IPS-18c (cell line): ENCODE data around the gene SETD1B.

ENCODE experiments used
- H3K4me3 ChIP-seq: 2 replicates; pipeline ENCODE4 v1.7.0; 2013; ENCODE audit warnings: low read depth, mild to moderate bottlenecking, low read length, moderate library complexity; ENCODE audit not compliant: insufficient read depth
- H3K9me3 ChIP-seq: one replicate; pipeline ENCODE4 v1.6.1; 2013; ENCODE audit warnings: mild to moderate bottlenecking, low read length, moderate library complexity; ENCODE audit not compliant: control insufficient read depth, insufficient read depth

Gene SETD1B

GRCh38 chr12:121801595-121802484, 2.0 kb upstream of the SETD1B start:
- Histone ChIP-seq H3K9me3 (no peaks in the 10 kb centered on the region), H3K4me3 (peak overlapping the region; percentile 86)

- Histone ChIP-seq H3K4me3 (peak overlapping the region; percentile 86), H3K9me3 (no peaks in the 10 kb centered on the region)
These were observed 1.3 kb upstream of the SETD1B start for GRCh38 chr12:121802485-121802842.

DNA sequence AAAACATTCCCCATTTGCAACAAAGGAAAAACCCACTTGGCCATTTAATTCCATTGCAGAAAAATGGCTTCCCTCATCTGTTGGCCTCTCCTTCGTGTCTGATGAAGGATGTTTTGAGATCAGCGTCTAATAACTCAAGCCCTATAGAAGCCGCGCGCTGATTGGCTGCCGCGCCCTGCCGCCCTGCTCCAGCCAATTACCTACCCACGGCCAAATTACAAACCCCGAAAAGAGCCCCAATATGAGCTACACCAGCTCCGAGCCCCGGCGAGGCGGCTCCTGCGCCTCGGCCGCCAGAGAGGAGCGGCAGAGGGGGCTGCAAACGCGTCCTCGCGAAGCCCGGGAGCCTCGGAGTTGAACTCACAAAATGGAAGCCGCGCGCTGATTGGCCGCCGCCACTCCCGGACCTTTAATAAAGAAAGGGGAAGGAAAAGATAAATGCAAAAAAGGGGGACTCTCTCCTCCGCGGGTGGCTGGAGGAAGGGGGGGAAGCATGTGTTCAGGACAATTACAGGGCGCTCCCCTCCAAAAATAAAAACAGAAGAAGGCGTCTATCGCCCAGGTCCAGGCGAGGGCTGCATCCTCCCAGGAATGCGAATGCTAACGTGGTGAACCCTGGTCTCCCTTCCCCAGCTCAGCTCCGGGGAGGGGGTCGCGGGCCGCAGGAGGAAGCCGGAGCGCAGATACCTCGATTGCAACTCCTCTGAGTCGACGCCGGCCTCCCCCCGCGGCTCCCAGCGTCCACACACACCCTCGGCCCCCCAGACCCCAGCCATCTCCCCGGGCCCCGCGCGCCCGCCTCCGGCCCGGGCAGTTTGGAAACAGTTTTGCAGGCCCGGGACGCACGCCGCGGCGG, 738 bp upstream of the SETD1B start:
- Histone ChIP-seq H3K4me3 (peak overlapping the region; percentile 86), H3K9me3 (no peaks in the 10 kb centered on the region)

- Histone ChIP-seq H3K4me3 (peak overlapping the region; percentile 86), H3K9me3 (no peaks in the 10 kb centered on the region)
These were observed 755 bp downstream of the SETD1B start for GRCh38 chr12:121804417-121805111.

DNA sequence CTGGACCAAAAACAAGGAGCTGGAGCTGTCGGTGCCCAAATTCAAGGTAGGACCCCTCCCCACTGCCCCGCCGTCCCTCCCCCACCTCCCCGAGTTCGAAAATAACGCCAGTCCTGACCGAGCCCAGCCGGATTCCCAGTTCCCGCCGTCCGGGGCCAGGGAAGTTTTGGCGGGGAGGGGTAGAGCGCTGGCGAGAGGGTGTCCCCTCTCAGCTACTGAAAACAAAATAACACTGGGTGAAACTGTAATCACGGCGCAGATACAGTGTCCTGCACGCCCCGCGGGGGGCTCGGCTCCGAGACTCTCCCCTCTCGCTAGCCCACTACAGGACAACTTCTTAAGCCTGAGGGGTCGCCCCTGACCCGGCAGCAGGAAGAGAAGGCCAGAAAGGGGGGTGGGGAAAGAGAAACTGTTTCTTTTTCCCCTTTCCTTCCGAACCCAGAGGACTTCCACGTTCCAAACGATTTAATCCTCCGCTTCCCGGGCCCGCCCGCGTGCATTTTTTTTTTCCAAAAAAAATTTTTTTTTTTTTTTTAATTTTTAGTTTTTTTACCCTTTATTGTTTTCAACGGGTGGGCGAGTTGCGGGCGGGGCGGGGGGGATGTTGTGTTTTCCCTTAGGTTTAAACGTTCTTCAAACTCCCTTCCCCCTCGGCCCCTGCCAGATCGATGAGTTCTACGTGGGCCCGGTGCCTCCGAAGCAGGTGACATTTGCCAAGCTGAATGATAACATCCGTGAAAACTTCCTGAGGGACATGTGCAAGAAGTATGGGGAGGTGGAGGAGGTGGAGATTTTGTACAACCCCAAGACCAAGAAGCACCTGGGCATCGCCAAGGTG, 1.6 kb downstream of the SETD1B start:
- peak overlapping the region; percentile 86 for H3K4me3 ChIP-seq
- no peaks in the 10 kb centered on the region for H3K9me3 ChIP-seq

GRCh38 chr12:121806009-121806545, 2.3 kb downstream of the SETD1B start:
- Histone ChIP-seq H3K4me3 (peak overlapping the region; percentile 86; the same call in 1 of the 2 replicates), H3K9me3 (no peaks in the 10 kb centered on the region)

- no peak overlapping the region for H3K4me3 ChIP-seq
- H3K9me3 ChIP-seq: no peaks in the 10 kb centered on the region
These were observed 3.0 kb downstream of the SETD1B start for GRCh38 chr12:121806546-121807423.

GRCh38 chr12:121807642-121808347, 4.0 kb downstream of the SETD1B start:
- no peaks in the 10 kb centered on the region for H3K9me3 ChIP-seq
- no peak overlapping the region for H3K4me3 ChIP-seq

DNA sequence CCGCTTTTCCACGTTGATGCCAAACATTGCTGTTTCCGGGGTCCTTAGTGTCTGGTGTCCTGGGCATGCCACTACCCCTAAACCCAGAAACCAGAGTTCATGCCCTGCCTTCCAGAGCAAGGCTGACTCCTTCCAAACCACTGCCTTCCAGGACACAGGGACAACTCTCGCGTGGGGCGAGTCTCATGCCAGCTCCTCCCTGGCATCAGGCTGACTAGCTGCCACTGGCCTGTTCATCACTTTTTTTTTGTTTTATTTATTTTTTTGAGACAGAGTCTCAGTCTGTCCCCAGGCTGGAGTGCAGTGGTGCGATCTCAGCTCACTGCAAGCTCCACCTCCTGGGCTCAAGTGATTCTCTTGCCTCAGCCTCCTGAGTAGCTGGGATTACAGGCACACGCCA, 4.8 kb downstream of the SETD1B start:
- Histone ChIP-seq H3K4me3 (no peak overlapping the region), H3K9me3 (no peaks in the 10 kb centered on the region)

- Histone ChIP-seq H3K9me3 (no peaks in the 10 kb centered on the region), H3K4me3 (no peak overlapping the region)
These were observed 5.9 kb downstream of the SETD1B start for GRCh38 chr12:121809712-121810116.

GRCh38 chr12:121810234-121810817, 6.5 kb downstream of the SETD1B start:
- Histone ChIP-seq H3K9me3 (no peaks in the 10 kb centered on the region), H3K4me3 (no peak overlapping the region)

DNA sequence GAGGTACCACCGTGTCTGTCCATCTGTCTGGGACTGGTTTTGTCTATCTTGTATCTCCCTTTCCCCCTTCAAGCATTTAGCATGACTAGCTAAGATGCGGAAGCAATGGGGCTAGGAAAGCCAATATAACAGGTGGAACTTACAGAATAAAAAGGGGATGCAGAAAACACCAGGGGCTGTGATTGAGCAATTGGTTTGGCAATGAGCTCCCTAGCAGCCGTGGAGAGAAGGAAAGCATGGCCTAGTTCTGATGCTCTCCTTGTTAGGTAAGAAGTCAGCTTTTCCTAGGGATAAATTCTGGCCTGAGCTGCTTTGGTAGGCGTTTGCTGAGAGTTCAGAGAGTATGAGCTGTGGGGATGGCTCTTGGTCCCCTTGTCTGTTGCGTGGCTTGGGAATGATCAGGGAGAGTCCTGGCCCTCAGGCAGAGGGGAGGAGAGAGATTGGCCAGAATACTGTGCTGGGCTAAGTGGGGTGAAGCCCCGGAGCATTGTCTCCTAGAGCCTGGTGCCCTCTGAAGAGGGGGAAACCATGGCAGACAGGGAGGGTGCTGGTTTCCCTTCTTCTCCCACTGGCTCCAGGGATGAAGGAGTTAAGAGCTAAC, 7.1 kb downstream of the SETD1B start:
- H3K9me3 ChIP-seq: no peaks in the 10 kb centered on the region
- H3K4me3 ChIP-seq: peak overlapping the region; percentile 95; the same call in 1 of the 2 replicates

DNA sequence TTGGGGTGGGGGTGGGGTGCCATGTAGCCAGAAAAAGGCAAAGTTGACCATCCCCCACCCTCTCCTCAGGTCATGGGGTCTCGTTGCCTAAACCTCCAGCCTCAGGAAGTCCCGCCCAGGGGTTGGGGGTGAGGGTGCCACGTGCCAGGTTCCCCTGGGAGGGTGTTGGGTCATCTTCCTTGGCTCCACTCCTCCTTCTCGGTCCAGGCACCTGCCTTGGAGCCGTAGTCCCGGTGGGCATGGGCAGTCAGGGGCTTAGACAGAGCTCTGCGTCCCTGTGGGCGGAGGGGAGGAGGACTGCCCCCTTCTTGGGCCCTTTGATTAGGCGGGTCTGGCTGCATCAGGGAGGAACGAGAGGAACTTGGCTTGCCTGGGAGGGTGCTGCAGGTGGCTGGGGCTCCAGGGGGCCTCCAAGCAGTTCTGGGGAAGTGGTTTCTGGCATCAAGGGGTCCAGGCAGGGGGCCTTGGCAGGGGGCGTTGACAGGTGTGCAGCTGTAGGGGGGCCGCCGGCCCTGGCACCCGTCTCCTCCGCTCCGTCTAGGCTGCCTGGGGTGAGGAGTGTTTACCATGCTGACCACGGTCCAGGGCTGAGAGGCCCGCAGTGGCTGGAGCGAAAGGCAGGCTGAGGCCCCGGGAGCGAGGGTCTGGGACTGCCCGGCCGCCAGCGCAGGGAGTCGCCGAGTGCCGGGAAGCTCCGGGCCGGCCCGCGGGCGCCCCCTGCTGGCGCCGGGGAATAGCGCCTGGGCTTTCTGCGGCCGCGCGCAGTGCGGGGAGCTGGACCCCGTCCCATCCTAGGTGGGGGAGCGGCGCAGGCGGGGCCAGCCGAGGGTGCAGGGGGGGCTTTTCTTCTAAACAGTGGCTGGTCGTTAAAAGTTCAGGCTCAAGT, 7.9 kb downstream of the SETD1B start:
- Histone ChIP-seq H3K4me3 (peak overlapping the region; percentile 95), H3K9me3 (no peaks in the 10 kb centered on the region)
